Measurements from ENCODE around the gene PACRG. TPM values are rescaled to one million over a fixed set of nuclear protein-coding genes. Genes with fewer than 3 reads are reported as not detected.

PACRG gene
- total and polyA plus RNA-seq, 10 of the 15 experiments (the other 5 are each of a cell fraction or from before 2014, with no cell fraction given) = not detected

DNA sequence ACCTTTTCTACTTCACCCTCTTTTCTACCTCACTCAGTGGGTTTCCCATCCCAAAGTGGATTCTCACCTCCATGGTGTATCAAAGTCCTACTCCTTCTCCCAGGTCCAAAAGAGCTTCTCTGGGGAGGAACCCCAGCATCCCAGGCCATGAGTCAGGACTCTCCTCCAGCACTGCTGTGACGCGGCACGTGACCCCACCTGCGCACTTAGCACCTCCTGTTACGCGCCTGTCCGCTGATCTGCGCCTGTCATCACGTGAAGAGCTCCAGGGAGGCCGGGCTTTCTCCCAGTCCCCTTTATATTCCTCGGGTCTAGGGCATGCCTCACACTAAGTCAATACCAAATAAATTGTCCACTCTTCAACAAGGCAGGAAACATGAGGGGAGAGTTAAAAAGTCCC lies 459.8 kb downstream of the PACRG start:
- peaks cover 0 to 2% of the 10 kb centered on the region in 2 experiments; a peak in 2 of 4 replicates for H3K27me3 ChIP-seq (replicated peaks in 1 of 2; ENCODE audit: control insufficient read depth in 2 of 2, insufficient read depth in 2 of 2, low read length in 1 of 2)
- H3K9ac ChIP-seq (ENCODE audit: control insufficient read depth, insufficient read depth, low read length) = no peak overlapping the region
- H3K27ac ChIP-seq (ENCODE audit: control insufficient read depth, insufficient read depth) = no peak overlapping the region
- ATAC-seq = no peak
- H4K20me1 ChIP-seq (ENCODE audit: control insufficient read depth, insufficient read depth) = no peaks in the 10 kb centered on the region
- no peaks in the 10 kb centered on the region for H3K36me3 ChIP-seq (ENCODE audit: control insufficient read depth in 2 of 2, insufficient read depth in 2 of 2, low read length in 1 of 2)
- H2AFZ ChIP-seq (ENCODE audit: control insufficient read depth, low read depth, low read length) = no peak overlapping the region
- no peaks in the 10 kb centered on the region for H3K9me3 ChIP-seq (replicated peaks; ENCODE audit: control insufficient read depth, insufficient read depth, low read length)
- no peak overlapping the region for H3K4me3 ChIP-seq
- H3K4me1 ChIP-seq (ENCODE audit: control insufficient read depth, insufficient read depth, low read length) = no peaks in the 10 kb centered on the region
- no peak for DNase-seq (ENCODE audit: low read depth, low spot score)
- no TSS peak for BruUV-seq (replicated peaks)
- H3K4me2 ChIP-seq (ENCODE audit: control insufficient read depth, insufficient read depth) = no peak overlapping the region
- intact Hi-C loops (cut with micrococcal nuclease; ENCODE audit: unreplicated experiment) = no loop called here
- H3K79me2 ChIP-seq (ENCODE audit: control insufficient read depth, insufficient read depth, low read length) = no peaks in the 10 kb centered on the region
- no peak for FAIRE-seq
- ChIA-PET POLR2A (interaction anchor here (0.6 kb wide), 1 partner anchor 167 kb away, joined by 5 read pairs; no protein-coding TSS in a partner anchor), RAD21 (ENCODE audit: unreplicated experiment) (no interaction called here), SMC1A (ENCODE audit: uncharacterized antibody, unreplicated experiment) (no interaction called here), CTCF (interaction anchor here (1.0 kb wide), 1 partner anchor 17 kb away, joined by 4 read pairs; no protein-coding TSS in a partner anchor)
- WGBS (ENCODE audit: insufficient coverage, insufficient replicate concordance, low lambda C conversion rate, missing lambda C conversion rate) = 70% methylated on average over 11 of the region's 11 CpGs
- no peak for TF ChIP-seq EED (IDR thresholded peaks at IDR 0.05; ENCODE audit: low read depth)
- no peak for TF ChIP-seq RCOR1 (conservative IDR thresholded peaks at IDR 0.05; ENCODE audit: low read depth, low read length)
- TF ChIP-seq CHD2 (IDR thresholded peaks at IDR 0.05; ENCODE audit: borderline replicate concordance, low read depth, low read length) = no peak
- TF ChIP-seq EGR1 (IDR thresholded peaks at IDR 0.05; ENCODE audit: borderline replicate concordance in 1 of 2, low read depth in 2 of 2, low read length in 2 of 2) = no peak
- no peak for TF ChIP-seq TCF7 (IDR thresholded peaks at IDR 0.05; ENCODE audit: borderline replicate concordance)
- in situ Hi-C loops (cut with MboI) = no loop called here

DNA sequence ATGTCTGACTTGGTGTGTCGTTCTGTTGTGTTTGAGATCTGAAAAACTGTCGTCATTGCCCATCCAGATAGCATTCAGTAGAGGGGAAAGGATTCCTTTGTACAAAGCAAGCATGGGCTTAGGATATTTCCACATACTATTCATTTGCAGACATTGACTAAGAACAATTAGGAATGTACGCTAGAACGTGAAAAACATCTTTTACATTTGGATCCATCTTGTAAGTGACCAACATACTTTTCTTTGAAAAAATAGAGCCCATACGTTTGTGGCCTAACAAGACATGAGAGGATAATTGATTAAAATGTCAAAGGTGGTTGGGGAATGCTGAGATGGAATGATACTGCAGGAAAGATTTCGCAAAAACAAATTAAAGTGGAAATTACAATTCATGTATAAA lies 461.0 kb downstream of the PACRG start:
- POLR2A ChIA-PET = no interaction called here
- H3K9ac ChIP-seq (ENCODE audit: control insufficient read depth, insufficient read depth, low read length) = no peak overlapping the region
- no peak overlapping the region for H3K27ac ChIP-seq (ENCODE audit: control insufficient read depth, insufficient read depth)
- no peak for FAIRE-seq
- H3K9me3 ChIP-seq (replicated peaks; ENCODE audit: control insufficient read depth, insufficient read depth, low read length) = no peaks in the 10 kb centered on the region
- H3K79me2 ChIP-seq (ENCODE audit: control insufficient read depth, insufficient read depth, low read length) = no peaks in the 10 kb centered on the region
- no peaks in the 10 kb centered on the region for H4K20me1 ChIP-seq (ENCODE audit: control insufficient read depth, insufficient read depth)
- CTCF ChIA-PET = interaction anchor here (1.0 kb wide), 1 partner anchor 18 kb away, joined by 4 read pairs; no protein-coding TSS in a partner anchor
- in situ Hi-C loops (cut with MboI) = no loop called here
- RAD21 ChIA-PET (ENCODE audit: unreplicated experiment) = no interaction called here
- ATAC-seq = no peak
- WGBS (ENCODE audit: insufficient coverage, insufficient replicate concordance, low lambda C conversion rate, missing lambda C conversion rate) = 19% methylated on average over 6 of the region's 6 CpGs
- TF ChIP-seq CREM (IDR thresholded peaks at IDR 0.05; ENCODE audit: low read depth) (no peak), NFYB (IDR thresholded peaks at IDR 0.05; ENCODE audit: insufficient read depth, low read depth, low read length) (no peak), MYB (IDR thresholded peaks at IDR 0.05; ENCODE audit: borderline replicate concordance, low read depth, low read length) (no peak), DPF2 (IDR thresholded peaks at IDR 0.05) (no peak)
- TF ChIP-seq, protein P1, sequence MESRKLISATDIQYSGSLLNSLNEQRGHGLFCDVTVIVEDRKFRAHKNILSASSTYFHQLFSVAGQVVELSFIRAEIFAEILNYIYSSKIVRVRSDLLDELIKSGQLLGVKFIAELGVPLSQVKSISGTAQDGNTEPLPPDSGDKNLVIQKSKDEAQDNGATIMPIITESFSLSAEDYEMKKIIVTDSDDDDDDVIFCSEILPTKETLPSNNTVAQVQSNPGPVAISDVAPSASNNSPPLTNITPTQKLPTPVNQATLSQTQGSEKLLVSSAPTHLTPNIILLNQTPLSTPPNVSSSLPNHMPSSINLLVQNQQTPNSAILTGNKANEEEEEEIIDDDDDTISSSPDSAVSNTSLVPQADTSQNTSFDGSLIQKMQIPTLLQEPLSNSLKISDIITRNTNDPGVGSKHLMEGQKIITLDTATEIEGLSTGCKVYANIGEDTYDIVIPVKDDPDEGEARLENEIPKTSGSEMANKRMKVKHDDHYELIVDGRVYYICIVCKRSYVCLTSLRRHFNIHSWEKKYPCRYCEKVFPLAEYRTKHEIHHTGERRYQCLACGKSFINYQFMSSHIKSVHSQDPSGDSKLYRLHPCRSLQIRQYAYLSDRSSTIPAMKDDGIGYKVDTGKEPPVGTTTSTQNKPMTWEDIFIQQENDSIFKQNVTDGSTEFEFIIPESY (IDR thresholded peaks at IDR 0.05) = no peak
- no peak for DNase-seq (ENCODE audit: low read depth, low spot score)
- no peaks in the 10 kb centered on the region for H3K36me3 ChIP-seq (ENCODE audit: control insufficient read depth in 2 of 2, insufficient read depth in 2 of 2, low read length in 1 of 2)
- SMC1A ChIA-PET (ENCODE audit: uncharacterized antibody, unreplicated experiment) = no interaction called here
- H3K4me3 ChIP-seq = no peak overlapping the region
- H3K4me2 ChIP-seq (ENCODE audit: control insufficient read depth, insufficient read depth) = no peak overlapping the region
- peaks cover 0 to 2% of the 10 kb centered on the region in 2 experiments; a peak in 1 of 4 replicates for H3K27me3 ChIP-seq (replicated peaks in 1 of 2; ENCODE audit: control insufficient read depth in 2 of 2, insufficient read depth in 2 of 2, low read length in 1 of 2)
- BruUV-seq (replicated peaks) = no TSS peak
- H3K4me1 ChIP-seq (ENCODE audit: control insufficient read depth, insufficient read depth, low read length) = no peaks in the 10 kb centered on the region
- intact Hi-C loops (cut with micrococcal nuclease; ENCODE audit: unreplicated experiment) = no loop called here
- no peak overlapping the region for H2AFZ ChIP-seq (ENCODE audit: control insufficient read depth, low read depth, low read length)
